Germinal center (tissue), 1 donor: ENCODE results near the gene PHACTR3.
A peak's percentile ranks its signal among the peaks of the same experiment; 100 is the strongest.
"Not testable (repeated sequence)": the region's sequence is repeated elsewhere in the genome, so short reads cannot be mapped to it uniquely, and the experiment has no call there.

ENCODE experiments used
- DNase-seq: peaks from one replicate; pipeline ENCODE4 v3.0.0; 2012; ENCODE audit warnings: mixed read lengths, low spot score

Gene PHACTR3

GRCh38 chr20:59871096-59871495, 266.8 kb downstream of the PHACTR3 start:
- no peak for DNase-seq

DNA sequence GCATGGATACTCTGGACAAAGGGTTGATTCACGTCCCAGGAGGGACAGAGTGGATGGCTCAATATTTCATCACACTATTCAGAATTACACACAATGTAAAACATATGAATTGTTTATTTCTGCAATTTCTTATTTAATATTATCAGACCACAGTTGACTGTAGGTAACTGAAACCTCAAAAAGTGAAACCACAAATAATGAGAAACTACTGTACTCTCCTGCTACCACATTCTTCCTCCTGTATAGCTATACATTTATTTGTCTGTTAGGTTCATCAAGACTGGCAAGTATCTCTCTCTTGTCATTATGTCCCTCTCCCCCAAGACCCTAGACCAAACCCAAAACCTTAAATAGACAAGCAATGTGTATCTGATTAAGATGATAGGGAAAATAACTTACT, 269.1 kb downstream of the PHACTR3 start:
- no peak for DNase-seq

- DNase-seq: no peak
Measured at GRCh38 chr20:59880198-59880597, 275.9 kb downstream of the PHACTR3 start.

DNA sequence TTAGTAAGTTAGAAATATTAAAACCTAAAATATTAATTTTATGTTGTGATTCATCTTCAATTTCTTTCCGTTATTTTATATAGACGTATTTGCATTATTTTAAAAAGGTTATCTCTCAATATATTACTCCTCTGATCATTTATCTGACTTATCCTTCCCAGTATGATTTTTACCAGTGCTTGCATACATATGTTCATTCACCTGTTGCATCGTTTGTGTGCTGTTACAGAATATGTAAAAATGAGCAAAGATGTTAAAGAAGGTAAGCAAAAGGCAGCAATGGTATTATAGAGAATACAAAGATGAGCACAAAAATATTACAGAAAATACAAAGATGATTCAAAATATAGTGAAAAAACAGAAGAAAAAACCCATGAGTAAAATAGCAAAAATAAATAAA, 280.2 kb downstream of the PHACTR3 start:
- DNase-seq: no peak

GRCh38 chr20:59888050-59888449, 283.7 kb downstream of the PHACTR3 start:
- no peak for DNase-seq

DNA sequence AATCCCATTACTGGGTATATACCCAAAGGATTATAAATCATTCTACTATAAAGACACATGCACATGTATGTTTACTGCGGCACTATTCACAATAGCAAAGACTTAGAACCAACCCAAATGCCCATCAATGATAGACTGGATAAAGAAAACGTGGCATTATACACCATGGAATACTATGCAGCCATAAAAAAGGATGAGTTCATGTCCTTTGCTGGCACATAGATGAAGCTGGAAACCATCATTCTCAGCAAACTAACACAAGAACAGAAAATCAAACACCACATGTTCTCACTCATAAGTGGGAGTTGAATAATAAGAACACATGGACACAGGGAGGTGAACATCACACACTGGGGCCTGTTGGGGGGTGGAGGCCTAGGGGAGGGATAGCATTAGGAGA, 285.7 kb downstream of the PHACTR3 start:
- DNase-seq: not testable (repeated sequence)

DNA sequence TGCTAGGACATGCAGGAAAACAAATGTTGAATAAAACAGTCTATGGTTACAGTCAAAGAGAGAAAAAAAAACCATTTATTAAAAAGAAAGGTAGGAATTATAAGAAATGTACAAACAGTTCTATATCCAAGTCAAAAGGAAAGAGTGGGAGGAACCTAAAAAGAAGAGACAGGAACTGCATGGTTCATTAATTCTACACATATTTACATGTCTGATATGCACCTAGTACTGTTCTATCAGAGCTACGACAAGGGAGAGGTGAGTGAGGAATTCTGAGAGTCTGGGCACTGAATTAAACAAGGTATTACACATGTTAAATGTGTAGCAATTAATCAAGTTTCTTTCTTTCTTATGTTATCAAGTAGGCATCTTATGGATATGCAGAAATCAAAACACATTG, 287.2 kb downstream of the PHACTR3 start:
- DNase-seq: peak; percentile 3

DNA sequence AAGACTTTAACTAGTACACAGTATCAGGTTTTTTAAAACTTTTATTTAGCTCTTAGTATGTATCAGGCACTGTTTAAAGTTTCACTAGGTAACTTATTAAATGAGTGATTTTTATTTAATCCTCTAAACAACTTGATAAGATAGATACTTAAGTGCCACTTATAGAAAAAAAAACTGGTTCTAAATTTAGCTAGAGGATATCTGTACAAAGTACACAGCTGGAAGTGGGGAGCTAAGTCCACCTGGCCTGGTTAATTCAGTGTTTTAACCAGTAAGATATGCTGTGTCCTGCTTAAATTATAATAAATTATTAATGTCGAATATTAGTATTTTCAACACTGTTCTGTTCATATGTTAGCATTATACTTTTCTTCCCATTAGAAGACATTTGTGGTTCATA, 291.6 kb downstream of the PHACTR3 start:
- DNase-seq: no peak
